ENCODE data around the gene OSBPL6. TPM values are rescaled to one million over a fixed set of nuclear protein-coding genes. Genes with fewer than 3 reads are reported as not detected.

The OSBPL6 gene
- polyA plus RNA-seq, 1 donor from 2014 or later: 12.8 TPM

- H3K9me2 ChIP-seq (ENCODE audit: insufficient read depth, low read length): no peaks in the 10 kb centered on the region
These were observed 129.8 kb downstream of the OSBPL6 start for GRCh38 chr2:178324077-178324476.

GRCh38 chr2:178325268-178325667, 131.0 kb downstream of the OSBPL6 start:
- TF ChIP-seq REST (IDR thresholded peaks at IDR 0.05; ENCODE audit: borderline replicate concordance): no peak
- Histone ChIP-seq H3K27ac (ENCODE audit: low read length) (no peak overlapping the region), H3K79me2 (replicated peaks; ENCODE audit: insufficient read depth, low read length) (no peaks in the 10 kb centered on the region), H3K9me2 (ENCODE audit: insufficient read depth, low read length) (no peaks in the 10 kb centered on the region), H3K9me3 (ENCODE audit: low read length) (no peaks in the 10 kb centered on the region), H3K9ac (ENCODE audit: low read length) (no peak overlapping the region), H3K4me3 (ENCODE audit: low read length) (no peak overlapping the region), H3K27me3 (ENCODE audit: insufficient read depth, low read depth, low read length) (no peaks in the 10 kb centered on the region), H3K36me3 (ENCODE audit: insufficient read depth, low read length) (no peaks in the 10 kb centered on the region), H2AFZ (ENCODE audit: low read depth, low read length) (no peak overlapping the region), H3K4me2 (ENCODE audit: low read length) (no peak overlapping the region), H3F3A (ENCODE audit: insufficient read depth, low read length, poor library complexity, severe bottlenecking) (no peaks in the 10 kb centered on the region), H4K20me1 (ENCODE audit: insufficient read depth) (no peaks in the 10 kb centered on the region)

More at GRCh38 chr2:178324077-178324476, 129.8 kb downstream of the OSBPL6 start:
- TF ChIP-seq EZH2 (IDR thresholded peaks at IDR 0.05; ENCODE audit: borderline replicate concordance, insufficient read depth, low read length, poor library complexity, severe bottlenecking) (no peak), POLR2AphosphoS5 (IDR thresholded peaks at IDR 0.05) (no peak), SMC3 (conservative IDR thresholded peaks at IDR 0.05; ENCODE audit: poor library complexity) (no peak), TAF1 (IDR thresholded peaks at IDR 0.05; ENCODE audit: low read depth) (no peak), RAD21 (conservative IDR thresholded peaks at IDR 0.05) (no peak), MXI1 (conservative IDR thresholded peaks at IDR 0.05; ENCODE audit: poor library complexity, severe bottlenecking) (no peak), REST (IDR thresholded peaks at IDR 0.05; ENCODE audit: borderline replicate concordance) (no peak), EP300 (conservative IDR thresholded peaks at IDR 0.05; ENCODE audit: poor library complexity, severe bottlenecking) (no peak), CTCF (IDR thresholded peaks at IDR 0.05; ENCODE audit: poor library complexity, severe bottlenecking) (no peak)
- no peaks in the 10 kb centered on the region for H3K79me2 ChIP-seq (replicated peaks; ENCODE audit: insufficient read depth, low read length)
- no peak overlapping the region for H3K9ac ChIP-seq (ENCODE audit: low read length)
- H3K4me2 ChIP-seq (ENCODE audit: low read length): no peak overlapping the region
- H3K4me3 ChIP-seq (ENCODE audit: low read length): no peak overlapping the region
- H2AFZ ChIP-seq (ENCODE audit: low read depth, low read length): no peak overlapping the region
- no peaks in the 10 kb centered on the region for H3K9me3 ChIP-seq (ENCODE audit: low read length)
- H3K27me3 ChIP-seq (ENCODE audit: insufficient read depth, low read depth, low read length): no peaks in the 10 kb centered on the region
- no peaks in the 10 kb centered on the region for H3F3A ChIP-seq (ENCODE audit: insufficient read depth, low read length, poor library complexity, severe bottlenecking)
- H3K27ac ChIP-seq (ENCODE audit: low read length): no peak overlapping the region
- H3K36me3 ChIP-seq (ENCODE audit: insufficient read depth, low read length): no peaks in the 10 kb centered on the region
- no peaks in the 10 kb centered on the region for H4K20me1 ChIP-seq (ENCODE audit: insufficient read depth)
